Adrenal gland (tissue), 12 donors: Measurements from ENCODE around the gene GATA5. TPM values are rescaled to one million over a fixed set of nuclear protein-coding genes. Genes with fewer than 3 reads are reported as not detected.

Experiments used
- DNase-seq, 7 donors: peaks; one replicate each; pipeline ENCODE4 v3.0.0-alpha.2; 2019 to 2020
- H3K27ac ChIP-seq, 5 donors: fragments of 200-600 bp; sonication (generic) in 4 of 5; 1 replicate in 3 of 5; 2 replicates in 2 of 5; pipeline versions ENCODE4 v1.5.1 to v1.8.0; 2016 to 2020; ENCODE audit warnings: mild to moderate bottlenecking in 1 of 5
- H3K27me3 ChIP-seq: fragments of 200-600 bp; 2 replicates; pipeline ENCODE4 v1.8.0; 2021
- H3K36me3 ChIP-seq, 2 donors: fragments of 200-600 bp; replicated peaks in 1 of 2; 1 replicate in 1 of 2; 2 replicates in 1 of 2; pipeline versions ENCODE4 v1.5.1 to v1.8.0; 2018 to 2022
- H3K4me1 ChIP-seq, 2 donors: fragments of 200-600 bp; replicated peaks in 1 of 2; 1 replicate in 1 of 2; 2 replicates in 1 of 2; pipeline versions ENCODE4 v1.5.1 to v1.8.0; 2018 to 2021
- H3K4me3 ChIP-seq, 4 donors: fragments of 200-600 bp; sonication (generic) in 3 of 4; one replicate each; pipeline ENCODE4 v1.5.1; 2016 to 2018
- H3K9me3 ChIP-seq, 3 donors: fragments of 200-600 bp; sonication (generic) in 1 of 3; replicated peaks in 1 of 3; 1 replicate in 2 of 3; 2 replicates in 1 of 3; pipeline versions ENCODE4 v1.5.1 to v1.8.0; 2016 to 2021
- POLR2A ChIP-seq, 2 donors: fragments of 450-650 bp; IDR thresholded peaks; one replicate each; pipeline ENCODE4 v1.6.1; 2017; ENCODE audit warnings: antibody characterized with exemption in 2 of 2, mild to moderate bottlenecking in 2 of 2, moderate library complexity in 1 of 2
- WGBS, 4 donors: extraction: QIAGEN DNeasy Blood & Tissue Kit in 2 of 4; methylation state at CpG; one replicate each; pipeline versions ENCODE4 v1.1.5 to v1.1.7; 2013 to 2017; 5-methylcytosine and 5-hydroxymethylcytosine counted together
- intact Hi-C, 2 donors: fragments of 100-400 bp; cut with DNase I; formaldehyde crosslinking; loops; one replicate each; pipeline versions ENCODE4 v1.14.1 to v1.15.0; 2022 to 2023
- polyA plus RNA-seq, 3 donors: library from polyadenylated mRNA; stranded (reverse); fragments of 200-250 nt in 2 of 3; fragments of 350-450 nt in 1 of 3; fragmentation: Illumina TruSeq in 1 of 3; extraction: RNeasy Lipid Tissue Mini Kit (QIAGEN cat#74804) in 1 of 3; gene quantifications; one replicate each; pipeline ENCODE4 v1.2.3, GENCODE V29; 2013 to 2014
- total RNA-seq, 9 donors: library from RNA; depleted of rRNA in 4 of 9; stranded (reverse); fragments of >200 nt in 4 of 9; fragments of 120-200 nt in 1 of 9; fragmentation: NEBNext Ultra II Directional in 1 of 9; extraction: Animal tissue kit (Norgen Biotek cat#: 25700) in 1 of 9; gene quantifications; one replicate each; pipeline versions ENCODE4 v1.1.0 to v1.2.4, GENCODE V29; 2013 to 2023
- TF ChIP-seq, protein P1 (sequence below), 6 experiments: fragments of 450-650 bp in 4 of 6; fragments of 200-600 bp in 2 of 6; sonication (generic) in 1 of 6; IDR thresholded peaks; 1 replicate in 5 of 6; 2 replicates in 1 of 6; pipeline versions ENCODE4 v1.5.1 to v1.8.0; 2016 to 2021; ENCODE audit warnings: antibody characterized with exemption in 6 of 6, mild to moderate bottlenecking in 2 of 6, moderate library complexity in 1 of 6
- donor health status: healthy with polysubstance abuse.
- donor health status: Bipolar disorder and iron deficiency.
- donor health status: DM: yes; HTN: yes; CAD: no.
- donor health status: DM: no; HTN: no; CAD: no.
- donor health status: DM: no; HTN: no; CAD: no.
- donor health status: DM: yes; HTN: yes; CAD: no.

GATA5 gene
- total and polyA plus RNA-seq, 12 donors = 0.67 to 12.0 (median 5.7) TPM

DNA sequence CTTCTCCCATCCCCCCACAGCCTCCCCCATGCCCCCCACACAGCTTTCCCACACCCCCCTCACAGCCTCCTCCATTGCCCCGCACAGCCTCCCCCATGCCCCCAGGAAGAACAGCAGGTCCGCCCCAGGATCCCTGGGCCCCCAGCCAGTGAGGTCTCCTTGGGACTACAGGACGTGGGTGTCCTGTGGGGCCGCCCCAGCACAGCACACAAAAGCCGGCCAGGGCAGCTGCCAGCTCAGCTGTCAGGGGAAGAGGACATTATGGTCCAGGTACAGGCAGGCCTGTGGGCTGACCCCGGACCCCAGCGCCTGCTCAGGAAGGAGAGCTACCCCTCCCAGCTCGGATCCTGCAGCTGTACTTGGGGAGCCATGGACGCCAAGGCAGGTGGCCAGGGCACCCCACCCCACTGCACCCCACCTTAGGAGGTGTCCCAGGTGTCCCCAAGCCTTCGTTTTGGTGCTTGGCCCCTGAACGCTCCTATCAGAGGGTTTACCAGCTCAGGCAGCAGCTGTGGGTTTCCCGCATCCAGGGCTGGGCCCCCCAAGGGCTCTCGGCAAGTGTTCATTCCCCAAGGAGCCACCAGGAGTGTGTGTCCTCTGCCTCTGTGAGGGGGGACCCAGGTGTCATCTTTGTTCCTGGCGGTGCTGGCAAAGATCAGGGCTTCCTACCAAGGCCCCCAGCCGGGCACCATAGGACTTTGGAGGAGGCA lies 42.3 kb upstream of the GATA5 start:
- TF ChIP-seq, protein P1, sequence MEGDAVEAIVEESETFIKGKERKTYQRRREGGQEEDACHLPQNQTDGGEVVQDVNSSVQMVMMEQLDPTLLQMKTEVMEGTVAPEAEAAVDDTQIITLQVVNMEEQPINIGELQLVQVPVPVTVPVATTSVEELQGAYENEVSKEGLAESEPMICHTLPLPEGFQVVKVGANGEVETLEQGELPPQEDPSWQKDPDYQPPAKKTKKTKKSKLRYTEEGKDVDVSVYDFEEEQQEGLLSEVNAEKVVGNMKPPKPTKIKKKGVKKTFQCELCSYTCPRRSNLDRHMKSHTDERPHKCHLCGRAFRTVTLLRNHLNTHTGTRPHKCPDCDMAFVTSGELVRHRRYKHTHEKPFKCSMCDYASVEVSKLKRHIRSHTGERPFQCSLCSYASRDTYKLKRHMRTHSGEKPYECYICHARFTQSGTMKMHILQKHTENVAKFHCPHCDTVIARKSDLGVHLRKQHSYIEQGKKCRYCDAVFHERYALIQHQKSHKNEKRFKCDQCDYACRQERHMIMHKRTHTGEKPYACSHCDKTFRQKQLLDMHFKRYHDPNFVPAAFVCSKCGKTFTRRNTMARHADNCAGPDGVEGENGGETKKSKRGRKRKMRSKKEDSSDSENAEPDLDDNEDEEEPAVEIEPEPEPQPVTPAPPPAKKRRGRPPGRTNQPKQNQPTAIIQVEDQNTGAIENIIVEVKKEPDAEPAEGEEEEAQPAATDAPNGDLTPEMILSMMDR (IDR thresholded peaks at IDR 0.05) = no peak
- no peak for TF ChIP-seq POLR2A (IDR thresholded peaks at IDR 0.05)
- no peak for DNase-seq
- 61 to 100% (median 72%) methylated on average over 1 to 15 of the region's 15 CpGs for WGBS, 4 donors

DNA sequence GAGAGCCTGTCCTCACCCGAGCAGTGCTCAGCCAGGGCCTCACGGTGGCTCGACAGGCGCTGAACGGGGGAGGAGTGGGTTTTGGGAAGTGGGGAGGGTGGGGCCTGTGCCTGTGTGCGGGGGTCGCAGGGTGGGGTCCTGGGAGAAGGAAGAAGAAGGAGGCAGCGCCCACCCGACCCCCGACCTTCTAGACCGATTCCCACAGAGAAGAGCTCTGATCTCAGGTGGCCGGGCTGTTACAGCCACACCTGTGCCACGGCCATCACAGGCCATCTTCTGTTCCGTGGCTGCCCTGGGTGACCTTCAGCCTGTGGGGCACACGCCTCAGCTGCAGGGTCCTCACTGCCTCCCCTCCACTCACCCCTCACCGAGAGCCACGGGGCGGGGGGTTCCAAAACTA lies 41.4 kb upstream of the GATA5 start:
- no peak for DNase-seq
- H3K27ac ChIP-seq = no peak overlapping the region
- WGBS, 4 donors = 68 to 87% (median 81%) methylated on average over 4 to 18 of the region's 18 CpGs
- no peaks in the 10 kb centered on the region for H3K9me3 ChIP-seq
- peaks cover 26% of the 10 kb centered on the region for H3K27me3 ChIP-seq
- H3K4me3 ChIP-seq = no peak overlapping the region
- TF ChIP-seq POLR2A (IDR thresholded peaks at IDR 0.05) = no peak
- TF ChIP-seq, protein P1 (IDR thresholded peaks at IDR 0.05) = no peak
- intact Hi-C loops = no loop called here
- no peaks in the 10 kb centered on the region for H3K4me1 ChIP-seq
- no peaks in the 10 kb centered on the region for H3K36me3 ChIP-seq

More for the DNA sequence above, 42.3 kb upstream of the GATA5 start:
- H3K4me3 ChIP-seq = no peak overlapping the region
- no peak overlapping the region for H3K27ac ChIP-seq
- H3K36me3 ChIP-seq = no peaks in the 10 kb centered on the region
- H3K9me3 ChIP-seq = no peaks in the 10 kb centered on the region
- intact Hi-C loops = no loop called here
- peaks cover 18% of the 10 kb centered on the region for H3K27me3 ChIP-seq
- H3K4me1 ChIP-seq = no peaks in the 10 kb centered on the region

DNA sequence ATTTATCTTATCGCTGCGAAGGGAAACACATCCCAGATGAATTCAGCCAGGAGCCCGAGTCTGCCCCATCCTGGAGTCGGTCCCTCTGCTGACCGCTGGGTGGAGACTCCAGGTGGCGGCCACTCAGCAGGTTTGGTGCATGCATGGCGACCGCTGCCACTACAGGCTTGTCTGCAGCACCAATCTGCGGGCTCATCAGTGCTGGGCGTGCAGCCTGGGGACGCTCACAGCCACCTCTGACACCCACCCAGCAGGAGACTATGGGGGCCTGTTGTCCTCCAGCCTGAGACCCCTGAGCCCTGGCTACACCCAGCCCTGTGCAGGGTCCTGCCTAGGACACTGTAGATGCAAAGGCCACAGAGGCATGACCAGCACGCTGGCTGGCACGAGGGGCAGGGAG lies 40.5 kb upstream of the GATA5 start:
- WGBS, 4 donors = 78 to 89% (median 84%) methylated on average over 11 to 13 of the region's 13 CpGs
- intact Hi-C loops = no loop called here

DNA sequence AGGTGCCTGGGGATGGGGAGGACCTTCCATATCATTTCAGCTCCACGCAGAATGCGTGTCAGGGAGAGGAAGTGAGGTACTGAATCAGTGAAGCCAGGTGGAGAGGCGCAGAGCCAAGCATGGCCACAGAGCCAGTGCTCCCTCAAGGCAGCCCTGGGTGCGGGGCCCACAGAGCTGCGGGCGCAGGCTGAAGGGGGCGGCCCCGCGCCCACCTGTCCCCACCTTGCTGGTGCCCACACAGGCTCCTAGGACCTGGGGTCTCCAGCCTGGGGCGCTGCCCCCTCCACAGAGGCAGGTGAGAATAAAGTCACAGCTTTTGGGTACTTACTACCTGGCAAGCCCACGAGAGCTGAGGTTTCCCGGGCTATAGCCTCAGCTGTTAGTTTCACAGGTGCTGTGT lies 40.0 kb upstream of the GATA5 start:
- H3K36me3 ChIP-seq = no peaks in the 10 kb centered on the region
- TF ChIP-seq POLR2A (IDR thresholded peaks at IDR 0.05) = no peak
- TF ChIP-seq, protein P1 (IDR thresholded peaks at IDR 0.05) = no peak
- no peak overlapping the region for H3K4me3 ChIP-seq
- H3K27ac ChIP-seq = no peak overlapping the region
- no peaks in the 10 kb centered on the region for H3K4me1 ChIP-seq
- DNase-seq = no peak
- no peaks in the 10 kb centered on the region for H3K9me3 ChIP-seq
- intact Hi-C loops = no loop called here
- 83 to 98% (median 90%) methylated on average over 9 to 12 of the region's 12 CpGs for WGBS, 4 donors
- peaks cover 26% of the 10 kb centered on the region for H3K27me3 ChIP-seq

More for the DNA sequence above, 40.5 kb upstream of the GATA5 start:
- Histone ChIP-seq H3K27ac (no peak overlapping the region), H3K27me3 (peaks cover 26% of the 10 kb centered on the region), H3K36me3 (no peaks in the 10 kb centered on the region), H3K4me3 (no peak overlapping the region), H3K9me3 (no peaks in the 10 kb centered on the region), H3K4me1 (no peaks in the 10 kb centered on the region)
- TF ChIP-seq, protein P1 (IDR thresholded peaks at IDR 0.05) = no peak
- TF ChIP-seq POLR2A (IDR thresholded peaks at IDR 0.05) = no peak
- no peak for DNase-seq
